ENCODE data around the gene GP1BB. TPM values are rescaled to one million over a fixed set of nuclear protein-coding genes. Genes with fewer than 3 reads are reported as not detected.

The GP1BB gene
- total and polyA plus RNA-seq, 8 donors: 2.4 to 27.8 (median 8.7) TPM; not detected in 2

GRCh38 chr22:19767427-19768341 lies 44.3 kb downstream of the GP1BB start:
- H3K4me1 ChIP-seq: peaks cover 17 to 35% (median 31%) of the 10 kb centered on the region in 4 donors
- peak in 1 of 2 donors; percentile 57 for DNase-seq
- peak overlapping the region; percentile 34 to 46 (median 40) for H3K4me3 ChIP-seq
- intact Hi-C loops (cut with DNase I; ENCODE audit: low total_unique reads): no loop called here
- no peak for TF ChIP-seq POLR2AphosphoS5 (IDR thresholded peaks at IDR 0.05)
- TF ChIP-seq CTCF (IDR thresholded peaks at IDR 0.05): no peak
- 14 to 25% (median 19%) methylated on average over 28 to 35 of the region's 35 CpGs for WGBS, 5 donors
- peaks cover 37 to 100% (median 82%) of the 10 kb centered on the region in 3 donors for H3K27me3 ChIP-seq
- H3K36me3 ChIP-seq: no peaks in the 10 kb centered on the region
- H3K9me3 ChIP-seq: no peaks in the 10 kb centered on the region
- H3K27ac ChIP-seq: no peak overlapping the region

DNA sequence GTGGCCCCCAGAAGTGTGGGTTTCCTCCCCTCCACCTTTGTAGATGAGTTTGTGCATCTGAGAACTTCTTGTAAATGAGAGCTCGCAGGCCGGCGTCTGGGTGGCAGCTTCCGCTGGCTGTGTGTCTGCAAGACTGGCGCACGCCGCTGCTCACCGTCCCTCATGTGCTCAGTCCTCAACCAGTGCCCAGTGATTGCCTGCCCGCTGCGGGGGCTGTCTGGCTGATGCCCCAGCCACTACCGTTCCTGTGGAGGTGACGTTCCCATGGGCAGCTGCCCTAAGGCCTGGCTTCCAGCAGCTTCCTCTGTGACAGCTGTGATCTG lies 46.0 kb downstream of the GP1BB start:
- no peak for TF ChIP-seq EP300 (IDR thresholded peaks at IDR 0.05)
- TF ChIP-seq CTCF (IDR thresholded peaks at IDR 0.05): no peak
- no peak for TF ChIP-seq POLR2A (IDR thresholded peaks at IDR 0.05)
- TF ChIP-seq POLR2AphosphoS5 (IDR thresholded peaks at IDR 0.05): no peak
- 90 to 96% (median 93%) methylated on average over 5 to 12 of the region's 12 CpGs for WGBS, 5 donors
- intact Hi-C loops (cut with DNase I; ENCODE audit: low total_unique reads): no loop called here

GRCh38 chr22:19770349-19771220 lies 47.2 kb downstream of the GP1BB start:
- peaks cover 26 to 99% (median 53%) of the 10 kb centered on the region in 3 donors for H3K27me3 ChIP-seq
- DNase-seq: no peak
- H3K4me1 ChIP-seq: peaks cover 17 to 37% (median 34%) of the 10 kb centered on the region in 4 donors
- no peak overlapping the region for H3K4me3 ChIP-seq
- 78 to 87% (median 81%) methylated on average over 20 to 25 of the region's 25 CpGs for WGBS, 5 donors
- no peak for TF ChIP-seq EP300 (IDR thresholded peaks at IDR 0.05)
- TF ChIP-seq POLR2A (IDR thresholded peaks at IDR 0.05): no peak
- no peak for TF ChIP-seq POLR2AphosphoS5 (IDR thresholded peaks at IDR 0.05)
- TF ChIP-seq CTCF (IDR thresholded peaks at IDR 0.05): no peak
- intact Hi-C loops (cut with DNase I; ENCODE audit: low total_unique reads): no loop called here
- H3K9me3 ChIP-seq: no peaks in the 10 kb centered on the region
- H3K27ac ChIP-seq: no peak overlapping the region
- H3K36me3 ChIP-seq: no peaks in the 10 kb centered on the region

More for the DNA sequence above, 46.0 kb downstream of the GP1BB start:
- H3K9me3 ChIP-seq: no peaks in the 10 kb centered on the region
- no peak overlapping the region for H3K27ac ChIP-seq
- DNase-seq: no peak
- no peak overlapping the region for H3K4me3 ChIP-seq
- peaks cover 32 to 99% (median 66%) of the 10 kb centered on the region in 3 donors for H3K27me3 ChIP-seq
- no peaks in the 10 kb centered on the region for H3K36me3 ChIP-seq
- peaks cover 17 to 43% (median 38%) of the 10 kb centered on the region in 4 donors for H3K4me1 ChIP-seq

- intact Hi-C loops (cut with DNase I; ENCODE audit: low total_unique reads): no loop called here
- no peak for DNase-seq
- H3K4me1 ChIP-seq: peaks cover 5 to 19% (median 17%) of the 10 kb centered on the region in 4 donors
- no peak overlapping the region for H3K27ac ChIP-seq
- no peaks in the 10 kb centered on the region for H3K36me3 ChIP-seq
- TF ChIP-seq POLR2A (IDR thresholded peaks at IDR 0.05): no peak
- no peak for TF ChIP-seq EP300 (IDR thresholded peaks at IDR 0.05)
- TF ChIP-seq POLR2AphosphoS5 (IDR thresholded peaks at IDR 0.05): no peak
- no peak for TF ChIP-seq CTCF (IDR thresholded peaks at IDR 0.05)
- no peak overlapping the region for H3K4me3 ChIP-seq
- 45 to 68% (median 58%) methylated on average over 4 of the region's 4 CpGs for WGBS, 5 donors
- peaks cover 12 to 94% (median 37%) of the 10 kb centered on the region in 3 donors for H3K27me3 ChIP-seq
- H3K9me3 ChIP-seq: no peaks in the 10 kb centered on the region
These were observed 49.0 kb downstream of the GP1BB start for GRCh38 chr22:19772422-19772672.
